Stomach smooth muscle (tissue), 2 donors: ENCODE measurements around the gene CCN5.

ENCODE experiments used
- H3K27ac ChIP-seq: one replicate; pipeline ENCODE4 v1.7.0; 2013; ENCODE audit warnings: mild to moderate bottlenecking, low read length, inconsistent platforms
- H3K27me3 ChIP-seq, 2 donors: one replicate each; pipeline ENCODE4 v1.7.0; 2013; ENCODE audit warnings: low read length in 2 of 2; ENCODE audit not compliant: insufficient read depth in 2 of 2, control insufficient read depth in 1 of 2
- H3K36me3 ChIP-seq, 2 donors: one replicate each; pipeline ENCODE4 v1.7.0; 2013; ENCODE audit warnings: low read length in 2 of 2; ENCODE audit not compliant: control insufficient read depth in 2 of 2, insufficient read depth in 2 of 2
- H3K4me1 ChIP-seq: one replicate; pipeline ENCODE4 v1.7.0; 2013; ENCODE audit warnings: low read length; ENCODE audit not compliant: control insufficient read depth, insufficient read depth
- H3K4me3 ChIP-seq, 2 donors: one replicate each; pipeline ENCODE4 v1.7.0; 2013; ENCODE audit warnings: low read length in 2 of 2
- H3K9ac ChIP-seq, 2 donors: one replicate each; pipeline ENCODE4 v1.7.0; 2013; ENCODE audit warnings: low read length in 2 of 2, mild to moderate bottlenecking in 1 of 2
- H3K9me3 ChIP-seq, 2 donors: one replicate each; pipeline ENCODE4 v1.7.0; 2013; ENCODE audit warnings: low read length in 2 of 2; ENCODE audit not compliant: control insufficient read depth in 2 of 2
- donor health status: healthy.
- donor health status: Pancreatic carcinoma.

Gene CCN5

DNA sequence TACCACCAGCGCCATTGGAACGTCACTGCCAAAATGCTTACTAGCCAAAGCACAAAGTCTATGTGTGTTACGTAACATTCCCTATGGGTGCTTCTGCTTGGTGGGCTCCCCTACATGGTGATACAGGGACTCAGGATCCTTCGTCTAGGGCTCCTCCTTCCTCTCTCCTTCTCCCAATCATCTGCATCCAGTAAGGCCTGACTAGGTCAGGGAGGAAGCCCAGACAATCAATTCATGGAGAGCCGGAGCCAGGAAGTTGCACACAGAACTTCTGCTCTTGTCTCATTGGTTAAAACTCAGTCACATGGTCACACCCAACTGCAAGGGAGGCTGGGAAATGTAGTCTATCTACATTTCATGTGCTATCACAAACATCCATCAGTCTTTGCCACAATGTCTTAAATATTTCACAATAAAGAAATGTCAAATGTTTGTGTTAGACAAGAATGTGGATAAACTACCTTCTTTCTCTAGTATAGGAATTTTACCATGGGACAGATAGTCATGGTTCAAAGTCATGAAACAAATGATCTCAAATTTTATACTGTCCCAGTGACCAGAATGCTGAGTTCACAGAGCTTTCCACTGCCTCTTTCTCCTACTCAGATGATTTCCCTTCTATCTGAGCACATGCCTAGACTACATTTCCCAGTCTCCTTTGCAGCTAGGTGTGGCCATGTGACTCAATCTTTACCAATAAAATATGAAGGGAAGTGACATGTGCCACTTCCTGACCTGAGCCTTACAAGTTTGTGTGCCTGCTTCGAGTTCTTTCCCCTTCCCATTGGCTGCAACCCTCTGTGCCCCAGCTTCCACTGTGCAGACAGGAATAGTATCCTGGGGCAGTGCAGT is 21.2 kb downstream of the CCN5 start:
- H3K9ac ChIP-seq, result no peak overlapping the region
- peak overlapping the region in 1 of 2 donors; percentile 15 for H3K4me3 ChIP-seq
- no peaks in the 10 kb centered on the region for H3K27me3 ChIP-seq
- H3K27ac ChIP-seq, result no peak overlapping the region
- H3K9me3 ChIP-seq, result no peaks in the 10 kb centered on the region
- H3K4me1 ChIP-seq, result peaks cover 11% of the 10 kb centered on the region
- no peaks in the 10 kb centered on the region for H3K36me3 ChIP-seq

DNA sequence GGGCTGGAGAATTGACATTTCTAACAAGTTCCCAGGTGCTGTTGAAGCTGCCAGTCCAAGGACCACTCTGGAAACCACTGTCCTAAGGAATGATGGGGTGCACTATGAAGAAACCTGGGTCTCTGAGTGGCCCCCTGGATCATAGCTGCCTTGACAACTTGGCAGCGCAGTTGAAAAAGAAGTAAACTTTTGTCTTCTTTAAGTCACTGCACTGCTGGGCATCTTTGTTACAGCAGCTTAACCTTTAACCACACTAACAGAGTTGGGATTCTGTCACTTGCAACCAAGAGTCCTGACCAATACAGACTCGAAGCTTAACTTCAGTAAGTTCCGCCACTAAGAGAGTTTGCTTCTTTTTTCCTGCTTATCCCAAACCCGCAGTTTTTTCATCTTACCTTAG is 21.9 kb downstream of the CCN5 start:
- Histone ChIP-seq H3K4me1 (peaks cover 11% of the 10 kb centered on the region), H3K36me3 (no peaks in the 10 kb centered on the region), H3K27ac (no peak overlapping the region), H3K9me3 (no peaks in the 10 kb centered on the region), H3K4me3 (no peak overlapping the region), H3K9ac (no peak overlapping the region), H3K27me3 (no peaks in the 10 kb centered on the region)

DNA sequence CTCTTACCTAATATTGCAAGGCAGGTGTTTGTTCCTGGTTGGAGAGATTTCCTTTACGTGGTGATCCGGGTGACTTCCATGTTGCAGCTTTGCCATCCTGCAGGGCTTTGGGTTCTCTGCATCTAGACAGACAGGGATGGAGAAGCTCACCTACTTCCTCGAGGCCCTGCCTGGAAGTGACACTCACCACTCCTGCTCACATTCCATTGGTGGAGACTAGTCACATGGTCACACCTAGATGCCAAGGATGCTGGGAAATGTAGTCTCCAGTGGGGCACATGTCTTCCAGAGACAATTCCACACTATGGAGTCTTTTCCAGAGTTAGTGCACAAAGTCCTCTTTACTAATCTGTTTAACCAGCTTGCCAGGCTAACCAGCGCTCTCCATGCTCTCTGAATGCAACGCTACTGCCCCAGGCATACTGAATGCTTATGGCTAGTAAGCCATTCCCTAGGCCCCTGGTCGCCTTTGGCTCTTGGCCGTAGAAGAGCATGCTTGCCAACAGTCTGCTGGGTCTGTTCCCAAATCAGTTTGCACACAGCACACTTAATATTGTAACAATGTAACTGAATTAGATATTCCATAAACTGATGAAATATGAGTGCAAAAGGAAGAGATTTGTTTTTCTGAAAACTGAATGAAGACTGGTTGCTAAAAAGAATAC is 23.8 kb downstream of the CCN5 start:
- Histone ChIP-seq H3K27me3 (peaks cover 2 to 9% of the 10 kb centered on the region in 2 donors), H3K4me1 (peaks cover 11% of the 10 kb centered on the region), H3K27ac (no peak overlapping the region), H3K9me3 (no peaks in the 10 kb centered on the region), H3K4me3 (no peak overlapping the region), H3K9ac (no peak overlapping the region), H3K36me3 (no peaks in the 10 kb centered on the region)

DNA sequence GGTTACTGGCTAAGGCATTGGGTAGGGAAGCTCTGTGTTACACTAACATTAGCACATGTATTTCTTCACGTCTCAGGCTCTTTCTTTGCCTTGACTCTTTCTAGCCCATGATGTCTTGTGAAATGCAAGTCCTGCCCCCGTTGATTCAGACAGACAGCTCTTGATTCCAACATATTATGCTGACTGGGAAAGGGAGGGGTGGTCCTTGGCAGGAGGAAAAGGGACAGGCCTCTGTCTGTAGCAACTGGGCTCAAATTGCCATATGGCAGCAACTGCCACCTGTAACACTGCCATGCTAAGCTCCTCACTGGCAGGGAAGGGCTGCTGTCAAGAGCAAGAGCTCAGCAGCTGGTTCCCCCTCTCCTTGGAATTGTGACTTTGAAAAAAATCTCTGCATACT is 24.8 kb downstream of the CCN5 start:
- no peak overlapping the region for H3K27ac ChIP-seq
- peaks cover 8 to 19% of the 10 kb centered on the region in 2 donors for H3K27me3 ChIP-seq
- no peak overlapping the region for H3K9ac ChIP-seq
- H3K36me3 ChIP-seq, result no peaks in the 10 kb centered on the region
- no peaks in the 10 kb centered on the region for H3K9me3 ChIP-seq
- peaks cover 7% of the 10 kb centered on the region for H3K4me1 ChIP-seq
- no peak overlapping the region for H3K4me3 ChIP-seq

DNA sequence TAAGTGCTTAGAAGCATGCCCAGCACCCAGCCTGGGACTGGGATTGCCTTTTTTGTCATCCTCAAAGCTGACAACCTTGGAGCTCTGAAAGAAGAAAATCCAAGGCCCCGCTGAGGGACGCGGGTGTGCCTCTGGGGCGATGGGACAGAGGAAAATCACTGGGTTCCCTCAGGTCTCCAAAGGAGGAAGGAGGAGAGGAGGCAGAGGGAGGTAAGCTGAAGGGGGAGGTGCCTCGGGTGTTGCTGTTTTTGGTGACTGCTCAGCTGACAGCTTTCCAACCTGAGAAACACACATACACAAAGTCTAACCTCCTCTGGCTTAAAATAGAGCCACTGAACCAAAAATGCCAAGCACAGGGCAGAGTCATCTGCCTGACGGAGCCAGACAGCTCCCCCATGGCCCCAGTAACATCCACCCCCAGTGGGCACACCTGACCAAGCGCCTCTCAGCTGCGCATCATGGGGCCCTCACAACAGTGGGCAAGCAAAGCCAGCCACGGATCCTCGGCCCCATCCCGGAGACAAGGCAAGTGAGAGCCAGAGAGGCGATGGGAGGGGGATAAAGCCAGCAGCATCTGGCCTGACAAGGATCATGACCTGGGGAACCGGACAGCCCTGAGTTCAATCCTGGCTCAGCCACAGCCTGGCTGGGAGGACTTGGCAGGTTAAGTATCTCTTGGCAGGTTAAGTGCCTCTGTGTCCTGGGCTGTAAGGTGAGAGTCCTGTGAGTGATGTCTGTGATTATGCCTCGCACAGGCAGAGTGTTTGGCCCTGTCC is 27.3 kb downstream of the CCN5 start:
- H3K9me3 ChIP-seq, result no peaks in the 10 kb centered on the region
- H3K36me3 ChIP-seq, result no peaks in the 10 kb centered on the region
- peaks cover 22 to 36% of the 10 kb centered on the region in 2 donors for H3K27me3 ChIP-seq
- H3K27ac ChIP-seq, result no peak overlapping the region
- H3K4me1 ChIP-seq, result peaks cover 16% of the 10 kb centered on the region
- H3K9ac ChIP-seq, result no peak overlapping the region
- H3K4me3 ChIP-seq, result no peak overlapping the region

DNA sequence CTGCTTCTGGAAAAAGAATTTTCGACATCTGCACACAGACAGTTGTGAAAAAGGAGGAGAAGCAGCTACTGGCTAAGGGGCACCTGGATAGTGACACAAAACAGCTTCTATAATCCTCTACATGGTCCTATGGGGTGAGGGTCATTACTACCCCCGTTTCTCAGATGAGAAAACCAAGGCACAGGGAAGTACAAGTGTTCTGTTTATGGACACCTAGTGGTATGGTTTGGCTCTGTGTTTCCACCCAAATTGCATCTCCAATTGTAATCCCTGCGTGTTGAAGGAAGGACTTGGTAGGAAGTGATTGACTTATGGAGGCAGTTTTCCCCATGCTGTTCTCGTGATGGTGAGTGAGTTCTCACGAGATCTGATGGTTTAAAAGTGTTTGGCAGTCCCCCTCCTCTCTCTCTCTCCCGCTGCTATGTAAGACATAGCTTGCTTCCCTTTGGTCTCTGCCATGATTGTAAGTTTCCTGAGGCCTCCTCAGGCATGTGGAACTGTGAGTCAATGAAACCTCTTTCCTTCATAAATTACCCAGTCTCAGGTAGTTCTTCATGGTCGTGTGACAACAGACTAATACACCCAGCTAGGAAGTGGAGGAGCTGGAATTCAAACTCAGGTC is 28.0 kb downstream of the CCN5 start:
- no peak overlapping the region for H3K27ac ChIP-seq

DNA sequence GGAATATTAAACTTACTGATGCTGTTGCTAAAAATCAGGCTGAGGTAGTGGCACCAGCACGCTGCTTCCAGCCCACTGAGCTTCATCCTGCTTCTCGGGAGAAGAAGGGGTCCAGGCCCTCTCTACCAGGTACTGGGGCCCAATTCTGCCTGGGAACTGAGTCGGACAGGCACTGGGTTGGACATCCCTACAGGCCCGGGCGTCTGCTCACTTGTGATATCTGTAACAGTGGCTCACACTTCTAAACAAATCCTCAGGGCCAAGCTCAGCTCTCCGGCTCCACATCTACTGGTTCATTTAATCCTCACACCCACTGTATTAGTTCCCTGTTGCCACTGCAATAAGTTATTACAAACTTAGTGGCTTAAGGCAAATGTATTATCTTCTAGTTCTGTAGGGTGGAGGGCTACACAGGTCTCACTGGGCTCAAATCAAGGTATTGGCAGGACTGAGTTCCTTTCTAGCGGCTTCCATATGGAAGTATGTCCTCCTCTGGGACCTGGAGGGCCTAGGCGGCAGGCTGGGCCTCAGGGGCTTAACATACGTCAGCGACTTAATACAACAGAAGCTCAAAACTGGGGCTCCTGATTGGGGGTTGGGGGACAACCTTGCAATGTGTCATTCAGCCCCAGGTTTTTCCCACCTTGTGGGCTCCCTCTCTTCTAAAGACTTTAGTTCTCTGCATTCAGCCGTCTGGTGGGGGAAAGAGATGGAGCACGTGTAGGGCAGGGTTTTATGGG is 28.9 kb downstream of the CCN5 start:
- peaks cover 15% of the 10 kb centered on the region for H3K4me1 ChIP-seq
- no peak overlapping the region for H3K4me3 ChIP-seq
- no peaks in the 10 kb centered on the region for H3K36me3 ChIP-seq
- no peak overlapping the region for H3K27ac ChIP-seq
- H3K9me3 ChIP-seq, result no peaks in the 10 kb centered on the region
- peaks cover 26 to 36% of the 10 kb centered on the region in 2 donors for H3K27me3 ChIP-seq
- no peak overlapping the region for H3K9ac ChIP-seq

More for the DNA sequence above, 28.0 kb downstream of the CCN5 start:
- H3K9ac ChIP-seq, result no peak overlapping the region
- no peak overlapping the region for H3K4me3 ChIP-seq
- H3K36me3 ChIP-seq, result no peaks in the 10 kb centered on the region
- H3K4me1 ChIP-seq, result peaks cover 16% of the 10 kb centered on the region
- peaks cover 22 to 36% of the 10 kb centered on the region in 2 donors for H3K27me3 ChIP-seq
- no peaks in the 10 kb centered on the region for H3K9me3 ChIP-seq

DNA sequence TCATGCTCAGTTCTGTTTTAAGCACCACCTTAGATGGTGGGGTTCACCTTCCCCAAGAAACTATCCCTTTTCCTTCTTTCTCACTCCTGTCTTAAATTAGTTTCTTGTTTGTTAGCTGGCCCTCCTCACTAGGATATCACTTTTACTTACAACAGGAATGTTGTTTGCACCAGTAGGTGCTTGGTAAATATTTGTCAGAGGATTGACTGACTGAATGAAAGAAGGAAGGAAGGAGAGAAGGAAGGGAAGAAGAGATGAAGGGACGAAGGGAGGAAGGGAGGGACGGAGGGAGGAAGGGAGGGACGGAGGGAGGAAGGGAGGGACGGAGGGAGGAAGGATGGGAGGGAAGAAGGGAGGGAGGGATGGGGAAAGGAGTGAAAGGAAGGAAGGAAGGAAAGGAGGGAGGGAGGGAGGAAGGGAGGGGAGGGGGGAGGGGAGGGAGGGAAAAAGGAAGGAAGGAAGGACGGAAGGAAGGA is 30.0 kb downstream of the CCN5 start:
- no peak overlapping the region for H3K27ac ChIP-seq
- H3K4me1 ChIP-seq, result peaks cover 8% of the 10 kb centered on the region
- no peaks in the 10 kb centered on the region for H3K9me3 ChIP-seq
- no peaks in the 10 kb centered on the region for H3K36me3 ChIP-seq
- peak overlapping the region in 1 of 2 donors; percentile 73 for H3K4me3 ChIP-seq
- no peak overlapping the region for H3K9ac ChIP-seq
- H3K27me3 ChIP-seq, result peaks cover 26 to 46% of the 10 kb centered on the region in 2 donors

DNA sequence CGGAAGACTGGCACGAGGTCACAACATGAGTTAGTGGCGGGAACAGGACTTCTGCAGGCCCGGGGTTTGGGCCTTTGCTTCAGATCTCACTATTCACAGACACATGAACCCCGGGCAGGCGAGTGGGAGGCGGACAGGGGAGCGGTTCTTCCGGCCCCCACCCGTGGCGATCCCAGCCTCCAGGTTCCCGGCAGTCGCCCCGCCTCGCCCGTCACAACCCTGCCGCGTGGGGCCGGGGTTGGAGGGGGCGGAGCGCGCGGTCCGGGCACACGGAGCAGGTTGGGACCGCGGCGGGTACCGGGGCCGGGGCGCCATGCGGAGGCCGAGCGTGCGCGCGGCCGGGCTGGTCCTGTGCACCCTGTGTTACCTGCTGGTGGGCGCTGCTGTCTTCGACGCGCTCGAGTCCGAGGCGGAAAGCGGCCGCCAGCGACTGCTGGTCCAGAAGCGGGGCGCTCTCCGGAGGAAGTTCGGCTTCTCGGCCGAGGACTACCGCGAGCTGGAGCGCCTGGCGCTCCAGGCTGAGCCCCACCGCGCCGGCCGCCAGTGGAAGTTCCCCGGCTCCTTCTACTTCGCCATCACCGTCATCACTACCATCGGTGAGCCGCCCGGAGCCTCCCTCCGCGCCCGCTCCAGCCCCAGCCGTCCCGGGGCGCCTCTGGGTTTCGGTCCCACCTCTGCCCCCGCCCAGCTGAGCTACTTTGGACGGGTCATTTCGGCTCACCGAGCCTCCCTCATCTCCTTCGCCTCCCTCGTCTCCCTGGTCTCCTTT is 30.6 kb downstream of the CCN5 start, which contains the start of gene KCNK15:
KCNK15 (plus strand) TSS at position 268 of the 769 bp plus-strand sequence; CDS start at position 314, 46 bp downstream.
- Histone ChIP-seq H3K4me3 (peak within 1 kb of the TSS; percentile 0 to 73), H3K4me1 (peaks cover 8% of the 10 kb centered on the region), H3K9me3 (no peaks in the 10 kb centered on the region), H3K27ac (no peak within 1 kb of the TSS), H3K27me3 (peaks cover 28 to 46% of the 10 kb centered on the region in 2 donors), H3K9ac (peak within 1 kb of the TSS in 1 of 2 donors; percentile 4), H3K36me3 (no peaks in the 10 kb centered on the region)
